HG03520 (cell line): ENCODE data around the gene FERD3L.

Source experiments
- ATAC-seq: cut with Tn5 transposase; IDR thresholded peaks from one replicate; pipeline ENCODE4 v1.9.1; 2021; ENCODE audit warnings: mild to moderate bottlenecking, moderate library complexity; ENCODE audit not compliant: unreplicated experiment

The FERD3L gene

GRCh38 chr7:19101472-19101871 is 43.7 kb downstream of the FERD3L start:
- ATAC-seq: no peak

- ATAC-seq: no peak
These were observed 45.3 kb downstream of the FERD3L start for GRCh38 chr7:19099924-19100323.

GRCh38 chr7:19099194-19099593 is 46.0 kb downstream of the FERD3L start:
- no peak for ATAC-seq

GRCh38 chr7:19098510-19098909 is 46.7 kb downstream of the FERD3L start:
- no peak for ATAC-seq

- no peak for ATAC-seq
These were observed 47.8 kb downstream of the FERD3L start for GRCh38 chr7:19097165-19098055.

GRCh38 chr7:19095353-19095860 is 49.8 kb downstream of the FERD3L start:
- ATAC-seq: no peak
